Motor neuron (in vitro differentiated cells): Measurements from ENCODE around the gene MYRIP. TPM values are rescaled to one million over a fixed set of nuclear protein-coding genes. Genes with fewer than 3 reads are reported as not detected.
A peak's percentile ranks its signal among the peaks of the same experiment; 100 is the strongest.

Experiments
- ATAC-seq, 8 experiments: fragments of 200-7000 bp; cut with Tn5 transposase; replicated peaks in 6 of 8; 2 replicates each; pipeline ENCODE4 v1.8.0; 2021; ENCODE audit warnings: mild to moderate bottlenecking in 8 of 8, moderate library complexity in 8 of 8
- H3K27ac ChIP-seq, 2 donors: fragments of 250-450 bp; sonication (Bioruptor Pico); 2 replicates each; pipeline ENCODE4 v1.9.0; 2021; ENCODE audit warnings: antibody characterized with exemption in 2 of 2, mild to moderate bottlenecking in 2 of 2, moderate library complexity in 1 of 2
- H3K4me1 ChIP-seq, 2 donors: fragments of 250-450 bp; sonication (Bioruptor Pico); replicated peaks in 1 of 2; 2 replicates each; pipeline ENCODE4 v1.6.1; 2021; ENCODE audit warnings: antibody characterized with exemption in 2 of 2, mild to moderate bottlenecking in 2 of 2, moderate library complexity in 1 of 2
- H3K4me3 ChIP-seq, 5 donors: fragments of 250-450 bp; sonication (Bioruptor Pico); 2 replicates each; pipeline ENCODE4 v1.9.0; 2021; ENCODE audit warnings: antibody characterized with exemption in 5 of 5, mild to moderate bottlenecking in 5 of 5, moderate library complexity in 4 of 5
- WGBS, 10 experiments: fragments of 450-650 bp; shearing (Covaris generic); methylation state at CpG; one replicate each; pipeline ENCODE4 v1.0.0; 2022; 5-methylcytosine and 5-hydroxymethylcytosine counted together
- in situ Hi-C, 9 experiments: fragments of 400-800 bp; cut with MboI; loops; one replicate each; pipeline ENCODE4 v1.15.0; 2021; ENCODE audit warnings: low sequenced_read_pairs in 9 of 9, low pct_unique_long_range_greater_than_20kb in 2 of 9; ENCODE audit not compliant: unreplicated experiment in 9 of 9
- total RNA-seq, 8 experiments: library from RNA; unstranded; fragments of 300-600 nt; gene quantifications; 2 replicates each; pipeline versions ENCODE4 v1.2.3 to v1.2.4, GENCODE V29; 2022

MYRIP gene
- total RNA-seq, 8 experiments from 2014 or later: 1.5 to 10.1 (median 3.2) TPM

DNA sequence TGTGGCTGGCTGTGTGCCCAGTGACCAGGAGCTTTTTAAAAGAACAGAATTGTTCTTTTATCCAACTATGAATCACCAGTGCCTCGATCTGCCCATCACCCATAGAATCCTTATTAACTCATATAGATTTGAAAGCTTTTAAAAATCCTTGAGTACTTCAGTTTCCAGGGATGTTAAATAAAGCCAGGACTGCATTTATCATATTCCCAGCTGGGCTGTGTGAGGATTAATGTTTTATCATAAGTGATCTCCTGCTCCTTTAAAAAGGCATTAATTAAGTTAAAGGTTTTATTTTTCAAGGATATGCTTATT, 234.0 kb downstream of the MYRIP start:
- peak in 5 of 8 experiments; percentile 36 to 68 (median 55) for ATAC-seq
- in situ Hi-C loops: no loop called here
- 0 to 67% (median 56%) methylated on average over 1 of the region's 1 CpG; no CpG with 5 or more reads in 3 of the 10 experiments for WGBS, 10 experiments
- H3K4me1 ChIP-seq: no peaks in the 10 kb centered on the region
- H3K27ac ChIP-seq: no peak overlapping the region
- H3K4me3 ChIP-seq: no peak overlapping the region

DNA sequence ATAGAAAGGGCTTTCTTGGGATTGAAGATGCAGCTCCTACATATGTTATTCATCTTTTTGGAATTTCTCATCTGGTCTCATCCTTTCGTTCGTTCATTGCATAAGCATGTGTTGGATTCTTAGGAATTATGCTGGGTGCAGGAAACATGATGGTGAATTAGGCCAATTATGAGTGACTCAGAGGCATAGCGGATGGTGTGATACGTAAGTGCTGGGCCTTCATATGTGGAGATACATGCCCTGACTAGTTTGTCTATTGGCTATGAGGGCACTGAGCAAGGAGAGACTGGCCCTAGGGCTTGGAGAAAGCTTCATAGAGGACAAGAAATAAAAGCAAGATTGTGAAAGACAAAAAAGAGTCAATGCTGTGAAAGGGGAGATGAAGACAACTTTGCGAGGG, 235.1 kb downstream of the MYRIP start:
- WGBS, 10 experiments: 0 to 96% (median 65%) methylated on average over 1 to 5 of the region's 5 CpGs; no CpG with 5 or more reads in 1 of the 10 experiments
- peak in 3 of 8 experiments; percentile 56 to 95 (median 90) for ATAC-seq
- in situ Hi-C loops: no loop called here
- Histone ChIP-seq H3K4me1 (no peaks in the 10 kb centered on the region), H3K27ac (no peak overlapping the region), H3K4me3 (no peak overlapping the region)

DNA sequence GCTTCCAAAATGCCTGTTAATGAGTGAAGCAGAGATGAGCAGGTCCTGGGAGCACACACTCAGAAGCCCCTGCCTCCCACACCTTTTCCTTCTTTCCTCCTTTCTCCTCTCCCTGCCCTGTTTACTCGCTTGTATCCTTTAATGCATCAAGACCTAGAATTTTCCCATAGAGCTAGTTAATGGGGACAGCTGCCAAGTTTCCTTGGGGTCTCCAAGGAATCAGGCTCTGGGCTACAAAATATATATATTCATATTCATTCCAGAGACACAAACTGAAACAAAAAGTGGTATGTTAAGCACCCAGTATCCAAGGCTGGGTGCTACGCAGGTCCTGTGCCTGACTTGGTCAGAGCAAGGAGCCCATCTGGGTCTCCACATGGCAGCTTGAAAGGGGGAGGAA, 235.6 kb downstream of the MYRIP start:
- ATAC-seq: no peak
- no peaks in the 10 kb centered on the region for H3K4me1 ChIP-seq
- in situ Hi-C loops: no loop called here
- WGBS, 10 experiments: 40 to 100% (median 83%) methylated on average over 1 to 2 of the region's 2 CpGs; no CpG with 5 or more reads in 3 of the 10 experiments
- H3K27ac ChIP-seq: no peak overlapping the region
- H3K4me3 ChIP-seq: no peak overlapping the region

DNA sequence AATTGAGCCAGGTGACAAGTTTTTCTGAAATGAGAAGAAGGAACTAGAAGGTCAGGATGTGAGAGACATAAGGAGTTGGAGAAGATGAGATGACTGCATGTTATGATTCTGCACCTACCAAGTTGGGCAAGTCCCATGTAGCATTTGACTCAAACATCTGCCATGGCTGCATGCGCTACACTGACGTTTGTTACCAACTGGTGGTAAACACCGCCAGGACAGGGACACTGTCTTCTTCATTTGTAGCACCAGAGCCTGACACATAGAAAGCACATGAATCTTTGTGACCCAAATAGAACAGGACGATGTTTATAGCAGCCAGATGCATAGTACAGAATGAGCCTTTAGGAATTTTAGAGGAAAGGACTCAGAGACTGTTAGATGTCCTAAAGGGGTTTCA, 236.7 kb downstream of the MYRIP start:
- Histone ChIP-seq H3K27ac (no peak overlapping the region), H3K4me1 (no peaks in the 10 kb centered on the region), H3K4me3 (no peak overlapping the region)
- in situ Hi-C loops: no loop called here
- no peak for ATAC-seq
- 75 to 100% (median 90%) methylated on average over 1 to 4 of the region's 4 CpGs; no CpG with 5 or more reads in 3 of the 10 experiments for WGBS, 10 experiments

DNA sequence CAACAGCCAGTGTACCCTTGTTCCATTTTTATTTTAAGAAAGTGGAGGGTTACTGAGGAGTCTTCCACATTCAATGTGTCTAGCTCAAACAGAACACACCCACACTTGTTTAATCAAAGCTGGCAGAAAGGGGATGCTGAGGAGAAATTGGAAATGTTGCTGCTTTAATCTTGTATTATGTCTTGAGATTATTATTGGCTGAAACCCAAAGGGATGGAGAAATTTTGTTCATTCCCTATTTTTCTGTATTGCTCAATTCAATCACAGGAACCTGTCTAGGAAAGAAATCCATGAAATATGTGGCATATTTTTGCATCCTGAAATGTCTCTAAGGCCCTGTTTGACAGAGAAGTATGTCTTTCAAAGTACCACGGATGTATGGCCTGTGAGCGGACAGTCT, 238.0 kb downstream of the MYRIP start:
- Histone ChIP-seq H3K4me3 (no peak overlapping the region), H3K27ac (no peak overlapping the region), H3K4me1 (no peaks in the 10 kb centered on the region)
- in situ Hi-C loops: no loop called here
- no peak for ATAC-seq
- 75 to 100% (median 100%) methylated on average over 1 to 2 of the region's 2 CpGs; no CpG with 5 or more reads in 1 of the 10 experiments for WGBS, 10 experiments

DNA sequence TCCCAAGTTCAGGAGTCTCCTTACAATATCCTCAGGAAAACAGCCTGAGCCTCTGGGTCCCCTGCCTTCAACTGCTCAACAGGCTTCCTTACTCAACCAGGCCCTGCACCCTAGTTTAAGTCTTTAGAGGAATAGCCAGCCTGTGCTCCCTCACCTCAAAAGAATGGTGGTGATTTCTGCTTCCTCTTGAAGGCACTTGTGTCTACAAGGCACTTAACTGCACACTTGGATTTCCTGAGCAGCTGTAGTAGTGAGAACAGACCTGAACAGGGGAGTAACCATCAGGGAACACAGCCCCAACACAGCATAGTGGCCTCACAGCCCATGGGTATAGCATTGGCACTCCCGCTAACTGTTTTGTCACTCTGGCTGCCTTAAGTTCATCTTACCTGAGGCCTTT, 244.3 kb downstream of the MYRIP start:
- 83 to 100% (median 100%) methylated on average over 1 of the region's 1 CpG; no CpG with 5 or more reads in 5 of the 10 experiments for WGBS, 10 experiments
- ATAC-seq: no peak
- no peak overlapping the region for H3K4me3 ChIP-seq
- in situ Hi-C loops: no loop called here
- no peaks in the 10 kb centered on the region for H3K4me1 ChIP-seq
- H3K27ac ChIP-seq: no peak overlapping the region

DNA sequence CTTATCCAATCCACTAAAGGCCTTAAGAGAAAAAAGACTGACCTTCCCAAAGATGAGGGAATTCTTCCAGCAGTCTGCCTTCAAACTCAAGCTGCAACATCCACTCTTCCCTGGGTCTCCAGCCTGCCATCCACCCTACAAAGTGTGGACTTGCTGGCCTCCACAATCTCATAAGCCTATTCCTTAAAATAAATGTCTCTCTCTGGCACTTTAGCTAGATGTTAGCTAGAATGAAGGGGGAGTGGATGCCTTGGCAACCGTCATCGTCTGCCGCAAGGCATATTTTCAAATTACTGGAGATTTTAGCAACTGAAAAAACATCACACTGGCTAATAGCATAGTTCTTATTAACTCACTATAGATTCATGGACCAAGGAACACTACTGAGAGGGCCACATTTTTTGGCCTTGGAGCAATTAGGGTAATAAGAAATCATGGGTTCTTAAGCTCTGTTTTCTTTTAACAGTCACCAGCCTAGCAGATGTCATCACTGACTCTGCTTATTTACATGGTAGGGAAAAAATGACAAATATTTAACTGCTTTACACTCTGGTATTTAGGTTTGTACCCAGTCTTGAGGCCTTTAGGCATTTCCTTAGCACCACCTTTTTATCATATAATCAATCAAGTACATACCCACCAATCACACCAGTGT, 245.3 kb downstream of the MYRIP start:
- no peak overlapping the region for H3K27ac ChIP-seq
- 0 to 94% (median 80%) methylated on average over 1 to 3 of the region's 3 CpGs; no CpG with 5 or more reads in 3 of the 10 experiments for WGBS, 10 experiments
- peak in 3 of 8 experiments; percentile 23 to 63 (median 47) for ATAC-seq
- H3K4me3 ChIP-seq: no peak overlapping the region
- H3K4me1 ChIP-seq: no peaks in the 10 kb centered on the region
- in situ Hi-C loops: no loop called here

DNA sequence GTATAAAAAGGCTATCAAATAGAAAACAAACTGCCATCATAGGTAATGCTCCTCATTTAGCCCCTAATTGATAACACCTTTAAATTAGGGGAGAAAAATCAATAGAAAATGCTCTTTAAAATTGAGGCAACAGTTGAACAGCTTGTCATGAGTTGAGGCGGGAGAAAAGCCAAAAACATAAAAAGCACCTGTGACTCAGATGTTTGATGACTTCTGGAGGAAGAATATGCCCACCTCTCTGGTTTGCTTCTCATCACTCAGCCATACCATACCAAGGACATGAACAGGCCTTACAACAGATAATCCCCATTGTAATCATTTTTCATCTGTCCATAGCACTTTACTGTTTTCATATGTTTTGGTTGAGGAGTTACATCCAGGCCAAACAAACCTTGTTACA, 246.0 kb downstream of the MYRIP start:
- ATAC-seq: no peak
- in situ Hi-C loops: no loop called here
- Histone ChIP-seq H3K4me1 (no peaks in the 10 kb centered on the region), H3K4me3 (no peak overlapping the region), H3K27ac (no peak overlapping the region)
- WGBS, 10 experiments: 67 to 100% (median 81%) methylated on average over 1 of the region's 1 CpG; no CpG with 5 or more reads in 4 of the 10 experiments

DNA sequence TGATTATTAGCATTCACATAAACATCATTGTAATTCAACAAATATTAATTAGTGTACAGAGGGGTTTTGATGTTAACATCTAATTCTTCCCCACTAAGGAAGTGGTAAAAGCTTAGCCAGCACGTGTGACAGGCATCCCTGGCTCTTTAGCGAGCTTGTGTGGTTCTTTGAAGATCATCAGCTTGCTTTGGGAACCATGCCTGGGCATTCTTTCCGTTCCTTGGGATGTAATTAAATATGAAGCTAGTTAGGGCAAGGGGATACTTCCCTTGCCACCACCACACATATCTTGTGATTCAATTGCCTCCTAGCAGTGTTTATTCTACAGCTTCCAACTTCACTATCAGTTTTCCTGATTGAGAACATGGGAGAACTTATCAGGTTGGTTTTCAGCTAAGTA, 246.5 kb downstream of the MYRIP start:
- Histone ChIP-seq H3K4me3 (no peak overlapping the region), H3K27ac (no peak overlapping the region), H3K4me1 (no peaks in the 10 kb centered on the region)
- in situ Hi-C loops: no loop called here
- WGBS, 10 experiments: 0 to 90% (median 53%) methylated on average over 1 to 3 of the region's 3 CpGs; no CpG with 5 or more reads in 4 of the 10 experiments
- ATAC-seq: no peak

DNA sequence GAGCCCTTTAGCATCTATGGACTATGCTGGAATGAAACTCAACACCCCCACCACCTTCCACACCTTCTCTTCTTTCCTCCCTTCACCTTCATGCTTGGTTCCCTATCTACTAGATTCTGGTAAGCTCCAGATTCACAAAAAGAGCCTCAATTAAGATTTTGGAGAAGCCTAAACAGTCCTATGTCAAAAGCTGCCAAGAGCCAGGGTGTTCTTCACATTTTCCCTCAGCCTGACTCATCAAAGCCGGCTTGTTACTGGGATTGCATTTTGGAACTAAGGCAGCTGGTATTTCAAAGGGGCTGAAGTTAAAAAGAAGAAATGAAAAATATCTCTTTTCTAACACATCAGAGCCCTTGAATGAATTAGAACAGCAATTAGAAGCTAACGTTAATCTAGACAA, 247.7 kb downstream of the MYRIP start:
- no peak overlapping the region for H3K4me3 ChIP-seq
- H3K27ac ChIP-seq: no peak overlapping the region
- in situ Hi-C loops: no loop called here
- H3K4me1 ChIP-seq: no peaks in the 10 kb centered on the region
- ATAC-seq: no peak
- 7 to 100% (median 79%) methylated on average over 1 to 2 of the region's 2 CpGs; no CpG with 5 or more reads in 1 of the 10 experiments for WGBS, 10 experiments

DNA sequence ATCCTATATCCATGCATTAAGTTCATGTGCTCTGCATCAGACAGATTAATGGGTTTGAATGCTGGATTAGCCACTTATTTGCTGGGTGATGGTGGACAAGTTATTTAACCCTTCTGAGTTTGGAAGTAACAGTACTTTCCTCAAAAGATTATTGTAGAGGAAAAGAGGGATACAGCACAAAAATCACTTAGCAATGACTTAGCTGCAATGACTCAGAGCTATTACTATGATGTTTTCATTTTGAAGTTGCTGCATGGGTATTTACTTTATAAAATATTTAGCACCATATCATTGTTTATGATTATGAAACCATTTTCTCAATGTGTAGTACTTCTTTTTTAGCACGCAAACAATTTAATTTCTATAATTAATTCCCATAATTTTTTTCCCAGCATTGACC, 248.4 kb downstream of the MYRIP start:
- in situ Hi-C loops: no loop called here
- no peaks in the 10 kb centered on the region for H3K4me1 ChIP-seq
- 44 to 100% (median 86%) methylated on average over 1 of the region's 1 CpG; no CpG with 5 or more reads in 2 of the 10 experiments for WGBS, 10 experiments
- no peak for ATAC-seq
- no peak overlapping the region for H3K27ac ChIP-seq
- H3K4me3 ChIP-seq: no peak overlapping the region

DNA sequence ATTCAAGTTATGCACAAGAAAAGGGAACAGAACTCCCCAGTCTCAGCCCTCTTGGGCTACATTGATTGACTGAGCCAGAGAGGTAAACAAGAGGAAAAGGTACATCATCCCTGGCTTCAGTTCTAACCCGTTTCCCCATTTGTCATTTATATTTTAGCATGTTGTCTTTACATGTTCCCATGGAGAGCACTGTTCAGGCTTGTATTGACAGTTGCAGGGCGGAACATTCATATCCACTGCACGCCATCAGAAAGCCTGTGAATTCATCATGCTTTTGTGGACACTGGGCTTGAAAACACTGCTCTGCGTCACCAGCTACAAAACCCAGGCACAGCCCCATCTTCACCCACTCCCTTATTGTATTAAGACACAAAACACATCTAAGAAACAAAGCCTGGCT, 259.2 kb downstream of the MYRIP start:
- no peaks in the 10 kb centered on the region for H3K4me1 ChIP-seq
- peak in 1 of 8 experiments; percentile 80 for ATAC-seq
- in situ Hi-C loops: no loop called here
- no peak overlapping the region for H3K27ac ChIP-seq
- WGBS, 10 experiments: 0 to 100% (median 59%) methylated on average over 1 to 4 of the region's 4 CpGs; no CpG with 5 or more reads in 2 of the 10 experiments
- no peak overlapping the region for H3K4me3 ChIP-seq

DNA sequence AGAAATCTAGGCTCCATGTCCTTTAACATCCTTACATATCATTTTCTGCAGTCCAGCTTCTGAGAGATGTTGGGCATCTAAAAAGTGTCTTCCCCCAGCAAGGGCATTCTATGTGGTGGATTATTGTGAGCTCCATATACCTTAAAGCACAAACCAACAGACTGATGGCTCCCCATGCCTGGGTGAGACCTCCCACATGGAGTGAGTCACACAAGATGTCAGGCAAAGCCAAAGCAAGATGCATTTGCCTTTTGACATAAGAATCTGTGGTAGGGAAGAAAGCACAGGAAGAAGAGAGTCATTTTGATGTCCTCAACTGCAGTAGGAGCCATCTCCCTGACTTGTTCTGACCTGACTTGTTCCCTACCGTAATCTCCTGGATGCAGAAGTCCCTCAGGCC, 261.4 kb downstream of the MYRIP start:
- WGBS, 10 experiments: 50 to 100% (median 100%) methylated on average over 1 of the region's 1 CpG; no CpG with 5 or more reads in 3 of the 10 experiments
- no peak for ATAC-seq
- in situ Hi-C loops: no loop called here
- no peak overlapping the region for H3K27ac ChIP-seq
- H3K4me1 ChIP-seq: no peaks in the 10 kb centered on the region
- H3K4me3 ChIP-seq: no peak overlapping the region

DNA sequence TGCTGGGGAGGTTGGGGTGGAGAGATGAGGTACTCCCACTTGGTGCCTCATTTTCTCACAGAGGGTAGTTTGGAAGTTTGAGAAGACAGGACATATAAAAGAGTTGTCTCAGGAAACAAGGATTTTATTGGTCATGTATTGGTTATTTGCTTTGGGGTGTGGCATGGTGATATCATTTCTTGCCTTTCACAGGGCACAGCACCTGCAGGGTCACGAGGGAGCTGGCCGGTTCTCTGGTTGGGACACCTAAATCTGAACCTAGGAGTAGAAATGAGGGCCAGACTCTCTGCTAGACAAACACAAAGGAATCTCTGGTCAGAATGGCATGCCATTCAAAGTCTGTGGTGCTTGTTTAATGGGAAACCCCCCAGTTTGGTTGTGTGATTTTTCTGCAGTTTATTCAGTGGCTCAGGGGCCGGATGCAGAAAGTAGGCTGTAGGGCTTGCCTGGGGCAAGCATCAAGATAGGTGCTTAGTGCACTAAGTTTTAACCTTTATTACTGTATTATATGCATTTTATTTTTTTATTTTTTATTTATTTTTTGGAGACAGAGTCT, 262.4 kb downstream of the MYRIP start:
- ATAC-seq: no peak
- Histone ChIP-seq H3K4me3 (no peak overlapping the region), H3K4me1 (no peaks in the 10 kb centered on the region), H3K27ac (no peak overlapping the region)
- 77 to 100% (median 87%) methylated on average over 1 to 3 of the region's 3 CpGs; no CpG with 5 or more reads in 5 of the 10 experiments for WGBS, 10 experiments
- in situ Hi-C loops: no loop called here
